HepG2 (cell line): ENCODE measurements around the gene LYPLA2. TPM values are rescaled to one million over a fixed set of nuclear protein-coding genes. Genes with fewer than 3 reads are reported as not detected.

Experiments
- ATAC-seq: fragments of 200-7000 bp; cut with Tn5 transposase; 3 replicates; pipeline ENCODE4 v1.9.1; 2020; ENCODE audit warnings: mild to moderate bottlenecking, moderate library complexity
- BruUV-seq: library from RNA; stranded (reverse); fragments of 400-500 nt; replicated peaks from 2 replicates; lab custom pipeline; 2021; lab: Mats Ljungman, UMichigan
- CTCF ChIA-PET: fragments of 300-600 bp; formaldehyde crosslinking; extraction: SDS; loops from one replicate; lab custom pipeline; 2021; ENCODE audit warnings: low total read pairs, inconsistent platforms, low intra/inter-chr PET ratio; lab: Yijun Ruan, JAX
- POLR2A ChIA-PET: fragments of 350-600 bp; sonication (Branson Sonifier 250); formaldehyde crosslinking; loops from one replicate; lab custom pipeline; 2020; ENCODE audit warnings: antibody characterized with exemption, inconsistent platforms; lab: Yijun Ruan, JAX
- DNase-seq: peaks from one replicate; pipeline ENCODE4 v3.0.0-alpha.2; 2015; ENCODE audit warnings: low spot score
- FAIRE-seq: peaks from 3 replicates; lab custom pipeline; 2011; peaks lifted over from hg19 to GRCh38; lab: Jason Lieb, UNC
- H2AFZ ChIP-seq: one replicate; pipeline ENCODE4 v1.6.1; 2011; ENCODE audit warnings: low read length, inconsistent platforms
- H3K27ac ChIP-seq: fragments of 300-600 bp; 3 replicates; pipeline ENCODE4 v1.8.0; 2011; ENCODE audit warnings: mixed run types, mild to moderate bottlenecking, mixed read lengths, low read length, inconsistent platforms; ENCODE audit not compliant: insufficient read depth; ENCODE audit errors: extremely low read length
- H3K27me3 ChIP-seq, 2 experiments: fragments of 200-600 bp in 1 of 2; 2 replicates in 1 of 2; 3 replicates in 1 of 2; pipeline versions ENCODE4 v1.6.0 to v1.8.0; 2011; ENCODE audit warnings: low read length in 2 of 2, mild to moderate bottlenecking in 2 of 2, moderate library complexity in 2 of 2, inconsistent platforms in 1 of 2; ENCODE audit not compliant: insufficient read depth in 2 of 2, control insufficient read depth in 1 of 2
- H3K36me3 ChIP-seq, 2 experiments: fragments of 200-600 bp in 1 of 2; replicated peaks in 1 of 2; 2 replicates in 1 of 2; 3 replicates in 1 of 2; pipeline versions ENCODE4 v1.5.1 to v1.8.0; 2011; ENCODE audit warnings: low read length in 2 of 2, inconsistent platforms in 1 of 2; ENCODE audit not compliant: insufficient read depth in 2 of 2, control insufficient read depth in 1 of 2
- H3K4me1 ChIP-seq: 2 replicates; pipeline ENCODE4 v1.5.1; 2012; ENCODE audit warnings: low read length, inconsistent platforms; ENCODE audit not compliant: insufficient read depth
- H3K4me2 ChIP-seq: 2 replicates; pipeline ENCODE4 v1.6.0; 2011; ENCODE audit warnings: low read depth, low read length, inconsistent platforms
- H3K4me3 ChIP-seq, 3 experiments: fragments of 200-600 bp in 1 of 3; sonication (generic), shearing (Covaris generic) in 1 of 3; replicated peaks in 1 of 3; 2 replicates each; pipeline ENCODE4 v1.5.1; 2011 to 2016; ENCODE audit warnings: low read length in 3 of 3, inconsistent platforms in 2 of 3, low read depth in 2 of 3, mild to moderate bottlenecking in 2 of 3, control low read depth in 1 of 3, mixed read lengths in 1 of 3; ENCODE audit not compliant: insufficient read depth in 1 of 3
- H3K79me2 ChIP-seq: one replicate; pipeline ENCODE4 v1.6.1; 2011; ENCODE audit warnings: low read length, inconsistent platforms; ENCODE audit not compliant: insufficient read depth
- H3K9ac ChIP-seq: 2 replicates; pipeline ENCODE4 v1.6.0; 2011; ENCODE audit warnings: mild to moderate bottlenecking, low read depth, low read length, inconsistent platforms; ENCODE audit not compliant: insufficient read depth
- H3K9me3 ChIP-seq: 2 replicates; pipeline ENCODE4 v1.5.1; 2012; ENCODE audit warnings: mild to moderate bottlenecking, low read length
- H4K20me1 ChIP-seq: 2 replicates; pipeline ENCODE4 v1.6.0; 2011; ENCODE audit warnings: inconsistent platforms, mild to moderate bottlenecking, low read length, moderate library complexity; ENCODE audit not compliant: insufficient read depth
- NR2F6 ChIP-seq, 2 experiments: IDR thresholded peaks; 2 replicates each; pipeline ENCODE4 v1.6.1; 2016; ENCODE audit warnings: antibody characterized with exemption in 1 of 2, mild to moderate bottlenecking in 1 of 2
- POLR2A ChIP-seq, 2 experiments: IDR thresholded peaks; 2 replicates each; pipeline ENCODE4 v1.6.1; 2011; ENCODE audit warnings: low read depth in 2 of 2, low read length in 2 of 2, mild to moderate bottlenecking in 1 of 2, moderate library complexity in 1 of 2; ENCODE audit not compliant: insufficient read depth in 1 of 2
- RAD21 ChIP-seq: fragments of 450-650 bp; formaldehyde crosslinking; IDR thresholded peaks from 2 replicates; pipeline ENCODE4 v1.5.0; 2020; ENCODE audit warnings: mild to moderate bottlenecking
- SALL1 ChIP-seq: sonication (generic); formaldehyde crosslinking; IDR thresholded peaks from 2 replicates; pipeline ENCODE4 v1.8.0; 2022; ENCODE audit warnings: mild to moderate bottlenecking, missing genetic modification reagents
- SMC3 ChIP-seq: IDR thresholded peaks from 2 replicates; pipeline ENCODE4 v1.6.1; 2011; ENCODE audit warnings: low read length, improper control_type of control experiment
- STAG1 ChIP-seq: sonication (generic); formaldehyde crosslinking; IDR thresholded peaks from 2 replicates; pipeline ENCODE4 v1.4.0; 2020; ENCODE audit warnings: missing genetic modification reagents
- TBX2 ChIP-seq: sonication (generic); formaldehyde crosslinking; IDR thresholded peaks from 2 replicates; pipeline ENCODE4 v1.5.0; 2020; ENCODE audit warnings: missing genetic modification reagents, mild to moderate bottlenecking, borderline replicate concordance
- WGBS: methylation state at CpG from one replicate; pipeline ENCODE4 v1.1.6; 2017; ENCODE audit warnings: low lambda C conversion rate; 5-methylcytosine and 5-hydroxymethylcytosine counted together
- in situ Hi-C: cut with HindIII; loops from 2 replicates; pipeline ENCODE4 v1.10.0; 2017; ENCODE audit warnings: low pct_unique_long_range_greater_than_20kb; ENCODE audit not compliant: extremely low pct_ligation_motif_present
- intact Hi-C: fragments of 100-400 bp; cut with micrococcal nuclease; formaldehyde crosslinking; loops from one replicate; pipeline ENCODE4 v1.10.0; 2022; ENCODE audit not compliant: unreplicated experiment
- polyA plus RNA-seq, 8 experiments: library from polyadenylated mRNA; depleted of rRNA in 3 of 8; stranded (reverse) in 7 of 8; unstranded in 1 of 8; fragments of >200 nt; fragmentation: Illumina TruSeq in 4 of 8; extraction: Trizol in 4 of 8; gene quantifications; 2 replicates each; pipeline versions ENCODE4 v1.2.1 to v1.2.3, GENCODE V29; 2011 to 2016; ENCODE audit warnings: low read depth in 4 of 8, missing spikeins in 1 of 8, mixed read lengths in 1 of 8; ENCODE audit not compliant: insufficient read depth in 1 of 8
- total RNA-seq, 5 experiments: library from RNA; depleted of rRNA; stranded (reverse); fragments of >200 nt; fragmentation: Illumina TruSeq; extraction: Trizol; gene quantifications; 2 replicates each; pipeline ENCODE4 v1.2.3, GENCODE V29; 2016; ENCODE audit warnings: low read depth in 1 of 5
- TF ChIP-seq, protein P1 (sequence below): sonication (generic); formaldehyde crosslinking; IDR thresholded peaks from 2 replicates; pipeline ENCODE4 v1.8.1; 2022; ENCODE audit warnings: mild to moderate bottlenecking, missing genetic modification reagents
- TF ChIP-seq, protein P2 (sequence below): sonication (generic); formaldehyde crosslinking; IDR thresholded peaks from 2 replicates; pipeline ENCODE4 v1.5.0; 2020; ENCODE audit warnings: mild to moderate bottlenecking, missing genetic modification reagents, moderate library complexity
- TF ChIP-seq, protein P3 (sequence below): sonication (generic); formaldehyde crosslinking; IDR thresholded peaks from 2 replicates; pipeline ENCODE4 v1.4.0; 2020; ENCODE audit warnings: missing genetic modification reagents

Gene LYPLA2
- total and polyA plus RNA-seq, 2 of the 13 experiments (the other 11 are each of a cell fraction or from before 2014, with no cell fraction given), result 72.1 to 73.2 TPM

DNA sequence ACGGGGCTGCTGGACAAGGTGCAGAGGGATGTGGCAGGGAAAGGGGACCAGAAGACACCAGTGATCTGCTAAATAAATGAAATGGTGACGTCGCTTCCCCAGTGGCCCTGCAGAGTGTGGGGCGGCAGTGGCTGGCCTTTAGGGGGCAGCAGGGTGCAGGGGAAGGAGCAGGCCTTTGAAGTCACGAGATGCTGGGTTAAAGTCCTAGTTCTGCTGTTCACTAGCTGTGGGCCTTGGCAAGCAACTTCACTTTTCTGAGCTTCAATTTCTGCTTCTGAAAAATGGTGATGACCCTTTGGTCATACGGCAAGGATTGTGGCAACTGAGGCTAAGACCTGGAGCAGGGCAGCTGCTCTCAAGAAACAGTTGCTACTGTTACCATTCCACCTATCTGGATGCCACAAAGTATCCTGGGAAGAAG lies 18.8 kb downstream of the LYPLA2 start (continued):
- TF ChIP-seq NR2F6 (IDR thresholded peaks at IDR 0.05) (no peak), NR2F6 (CRISPR knock-in tag; IDR thresholded peaks at IDR 0.05) (0 out of 2 replicates have a peak, but pooled peaks have one; percentile 28)

DNA sequence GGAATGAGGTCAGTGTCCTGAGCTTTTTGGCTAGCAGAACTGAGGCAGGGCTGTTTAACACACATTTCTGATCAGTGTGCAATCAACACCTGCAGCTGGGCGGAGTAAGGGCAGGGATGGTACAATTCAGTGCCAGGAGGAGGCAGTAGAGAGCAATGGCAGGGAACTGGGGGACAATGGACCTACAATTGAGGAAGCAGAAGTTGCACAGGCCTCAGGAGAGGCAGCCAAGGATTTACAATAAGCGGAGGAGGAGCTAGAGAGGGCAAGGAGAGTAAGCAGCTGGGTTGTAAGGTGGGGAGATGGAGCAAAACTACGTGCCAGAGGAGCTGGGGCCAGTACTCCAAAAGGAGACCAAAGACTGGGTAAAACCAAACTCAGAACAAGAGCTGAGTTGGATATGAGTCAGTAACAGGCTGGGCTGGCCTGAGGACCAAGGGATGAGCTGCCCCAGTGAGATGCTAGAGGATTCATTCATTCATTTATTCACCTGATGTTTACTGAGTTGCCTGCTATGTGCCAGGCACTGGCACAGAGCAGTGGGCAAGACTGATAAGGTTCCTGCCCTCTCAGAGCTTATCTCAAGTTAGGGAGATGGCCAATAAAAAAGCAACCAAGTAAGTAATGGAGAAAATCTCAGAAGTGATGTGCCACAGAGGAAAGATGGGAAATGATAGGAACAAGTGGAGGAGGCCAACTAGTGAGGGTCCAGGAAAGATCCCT lies 20.0 kb downstream of the LYPLA2 start:
- CTCF ChIA-PET, result interaction anchor here (0.6 to 2.5 kb wide), 4 partner anchors 44 to 190 kb away, joined by 3 to 15 read pairs (median 12); partner anchors contain the start of gene FUCA1
- peak; percentile 46; the same call in 1 of the 2 replicates for TF ChIP-seq SMC3
- TF ChIP-seq, protein P1, sequence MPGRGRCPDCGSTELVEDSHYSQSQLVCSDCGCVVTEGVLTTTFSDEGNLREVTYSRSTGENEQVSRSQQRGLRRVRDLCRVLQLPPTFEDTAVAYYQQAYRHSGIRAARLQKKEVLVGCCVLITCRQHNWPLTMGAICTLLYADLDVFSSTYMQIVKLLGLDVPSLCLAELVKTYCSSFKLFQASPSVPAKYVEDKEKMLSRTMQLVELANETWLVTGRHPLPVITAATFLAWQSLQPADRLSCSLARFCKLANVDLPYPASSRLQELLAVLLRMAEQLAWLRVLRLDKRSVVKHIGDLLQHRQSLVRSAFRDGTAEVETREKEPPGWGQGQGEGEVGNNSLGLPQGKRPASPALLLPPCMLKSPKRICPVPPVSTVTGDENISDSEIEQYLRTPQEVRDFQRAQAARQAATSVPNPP (CRISPR knock-in tag), result 0 out of 2 replicates have a peak, but pooled peaks have one; percentile 44
- 0 out of 2 replicates have a peak, but pooled peaks have one; percentile 20 for TF ChIP-seq TBX2
- TF ChIP-seq, protein P2, sequence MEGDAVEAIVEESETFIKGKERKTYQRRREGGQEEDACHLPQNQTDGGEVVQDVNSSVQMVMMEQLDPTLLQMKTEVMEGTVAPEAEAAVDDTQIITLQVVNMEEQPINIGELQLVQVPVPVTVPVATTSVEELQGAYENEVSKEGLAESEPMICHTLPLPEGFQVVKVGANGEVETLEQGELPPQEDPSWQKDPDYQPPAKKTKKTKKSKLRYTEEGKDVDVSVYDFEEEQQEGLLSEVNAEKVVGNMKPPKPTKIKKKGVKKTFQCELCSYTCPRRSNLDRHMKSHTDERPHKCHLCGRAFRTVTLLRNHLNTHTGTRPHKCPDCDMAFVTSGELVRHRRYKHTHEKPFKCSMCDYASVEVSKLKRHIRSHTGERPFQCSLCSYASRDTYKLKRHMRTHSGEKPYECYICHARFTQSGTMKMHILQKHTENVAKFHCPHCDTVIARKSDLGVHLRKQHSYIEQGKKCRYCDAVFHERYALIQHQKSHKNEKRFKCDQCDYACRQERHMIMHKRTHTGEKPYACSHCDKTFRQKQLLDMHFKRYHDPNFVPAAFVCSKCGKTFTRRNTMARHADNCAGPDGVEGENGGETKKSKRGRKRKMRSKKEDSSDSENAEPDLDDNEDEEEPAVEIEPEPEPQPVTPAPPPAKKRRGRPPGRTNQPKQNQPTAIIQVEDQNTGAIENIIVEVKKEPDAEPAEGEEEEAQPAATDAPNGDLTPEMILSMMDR (CRISPR knock-in tag), result peak; percentile 73
- TF ChIP-seq, protein P3, sequence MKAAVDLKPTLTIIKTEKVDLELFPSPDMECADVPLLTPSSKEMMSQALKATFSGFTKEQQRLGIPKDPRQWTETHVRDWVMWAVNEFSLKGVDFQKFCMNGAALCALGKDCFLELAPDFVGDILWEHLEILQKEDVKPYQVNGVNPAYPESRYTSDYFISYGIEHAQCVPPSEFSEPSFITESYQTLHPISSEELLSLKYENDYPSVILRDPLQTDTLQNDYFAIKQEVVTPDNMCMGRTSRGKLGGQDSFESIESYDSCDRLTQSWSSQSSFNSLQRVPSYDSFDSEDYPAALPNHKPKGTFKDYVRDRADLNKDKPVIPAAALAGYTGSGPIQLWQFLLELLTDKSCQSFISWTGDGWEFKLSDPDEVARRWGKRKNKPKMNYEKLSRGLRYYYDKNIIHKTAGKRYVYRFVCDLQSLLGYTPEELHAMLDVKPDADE (CRISPR knock-in tag), result no peak
- TF ChIP-seq POLR2A (IDR thresholded peaks at IDR 0.05; ENCODE audit: insufficient read depth in 1 of 2, low read depth in 2 of 2, low read length in 2 of 2), result no peak
- TF ChIP-seq STAG1 (CRISPR knock-in tag), result peak; percentile 49
- TF ChIP-seq RAD21, result 0 out of 2 replicates have a peak, but pooled peaks have one; percentile 35
- TF ChIP-seq SALL1 (CRISPR knock-in tag), result 0 out of 2 replicates have a peak, but pooled peaks have one; percentile 18
- H3K4me1 ChIP-seq, result peaks cover 24% of the 10 kb centered on the region
- in situ Hi-C loops, result no loop called here
- intact Hi-C loops, result no loop called here
- H3K79me2 ChIP-seq, result no peaks in the 10 kb centered on the region
- peaks cover 3 to 16% of the 10 kb centered on the region in 2 experiments; a peak in 3 of 5 replicates for H3K36me3 ChIP-seq
- H3K9me3 ChIP-seq, result no peaks in the 10 kb centered on the region
- WGBS, result 95% methylated on average over 3 of the region's 3 CpGs
- H3K4me3 ChIP-seq, result no peak overlapping the region
- POLR2A ChIA-PET, result interaction anchor here (0.9 to 4.7 kb wide), 5 partner anchors 10 to 106 kb away, joined by 3 to 71 read pairs (median 7); partner anchors contain the start of genes FUCA1, GALE, HMGCL and PITHD1
- peak; percentile 65 for ATAC-seq
- BruUV-seq, result no TSS peak
- no peak for DNase-seq
- H3K9ac ChIP-seq, result no peak overlapping the region
- no peak overlapping the region for H3K27ac ChIP-seq
- H4K20me1 ChIP-seq, result no peaks in the 10 kb centered on the region
- no peak overlapping the region for H2AFZ ChIP-seq
- no peaks in the 10 kb centered on the region for H3K27me3 ChIP-seq
- no peak overlapping the region for H3K4me2 ChIP-seq
- FAIRE-seq, result no peak
